HCT116 (cell line): ENCODE data around the gene GP2.

ENCODE experiments used
- CEBPB ChIP-seq: IDR thresholded peaks from 2 replicates; pipeline ENCODE4 v1.6.1; 2012; ENCODE audit warnings: low read depth
- EGR1 ChIP-seq: IDR thresholded peaks from 2 replicates; pipeline ENCODE4 v1.6.1; 2012; ENCODE audit warnings: low read depth
- EZH2phosphoT487 ChIP-seq: fragments of 200-600 bp; IDR thresholded peaks from 2 replicates; pipeline ENCODE4 v1.6.1; 2018; ENCODE audit warnings: antibody characterized with exemption, borderline replicate concordance
- POLR2A ChIP-seq: IDR thresholded peaks from 2 replicates; pipeline ENCODE4 v1.7.0; 2011; ENCODE audit warnings: borderline replicate concordance; ENCODE audit not compliant: insufficient read depth, insufficient read length; ENCODE audit errors: extremely low read depth
- POLR2AphosphoS5 ChIP-seq: IDR thresholded peaks from 2 replicates; pipeline ENCODE4 v1.6.1; 2011; ENCODE audit warnings: mild to moderate bottlenecking, low read depth, low read length, moderate library complexity
- RAD21 ChIP-seq: IDR thresholded peaks from 2 replicates; pipeline ENCODE4 v1.6.1; 2012; ENCODE audit warnings: low read depth, mild to moderate bottlenecking
- REST ChIP-seq: IDR thresholded peaks from 2 replicates; pipeline ENCODE4 v1.6.1; 2012; ENCODE audit warnings: low read depth
- TCF7L2 ChIP-seq: IDR thresholded peaks from 2 replicates; pipeline ENCODE4 v1.7.0; 2011; ENCODE audit warnings: borderline replicate concordance, inconsistent platforms; ENCODE audit not compliant: insufficient read depth, insufficient read length; ENCODE audit errors: extremely low read depth
- YY1 ChIP-seq: IDR thresholded peaks from 2 replicates; pipeline ENCODE4 v1.6.1; 2011; ENCODE audit warnings: low read length, low read depth, moderate library complexity, mild to moderate bottlenecking; ENCODE audit not compliant: insufficient replicate concordance; ENCODE audit errors: extremely low read depth
- ZFX ChIP-seq: fragments of 450-650 bp; IDR thresholded peaks from 2 replicates; pipeline ENCODE4 v1.6.1; 2017
- TF ChIP-seq, protein P1 (sequence below), 3 experiments: fragments of 200-600 bp in 1 of 3; sonication (generic) in 1 of 3; IDR thresholded peaks in 2 of 3; conservative IDR thresholded peaks in 1 of 3; 2 replicates each; pipeline ENCODE4 v1.5.1; 2012 to 2017; ENCODE audit warnings: low read depth in 2 of 3, low read length in 2 of 3, antibody characterized with exemption in 1 of 3, borderline replicate concordance in 1 of 3, control low read depth in 1 of 3, mild to moderate bottlenecking in 1 of 3, mixed read lengths in 1 of 3, mixed run types in 1 of 3, moderate library complexity in 1 of 3; ENCODE audit not compliant: insufficient read depth in 1 of 3
- TF ChIP-seq, protein P2 (sequence below): IDR thresholded peaks from 2 replicates; pipeline ENCODE4 v1.6.1; 2012

GRCh38 chr16:20363191-20363590 lies 35.9 kb upstream of the GP2 start:
- TF ChIP-seq, protein P1, sequence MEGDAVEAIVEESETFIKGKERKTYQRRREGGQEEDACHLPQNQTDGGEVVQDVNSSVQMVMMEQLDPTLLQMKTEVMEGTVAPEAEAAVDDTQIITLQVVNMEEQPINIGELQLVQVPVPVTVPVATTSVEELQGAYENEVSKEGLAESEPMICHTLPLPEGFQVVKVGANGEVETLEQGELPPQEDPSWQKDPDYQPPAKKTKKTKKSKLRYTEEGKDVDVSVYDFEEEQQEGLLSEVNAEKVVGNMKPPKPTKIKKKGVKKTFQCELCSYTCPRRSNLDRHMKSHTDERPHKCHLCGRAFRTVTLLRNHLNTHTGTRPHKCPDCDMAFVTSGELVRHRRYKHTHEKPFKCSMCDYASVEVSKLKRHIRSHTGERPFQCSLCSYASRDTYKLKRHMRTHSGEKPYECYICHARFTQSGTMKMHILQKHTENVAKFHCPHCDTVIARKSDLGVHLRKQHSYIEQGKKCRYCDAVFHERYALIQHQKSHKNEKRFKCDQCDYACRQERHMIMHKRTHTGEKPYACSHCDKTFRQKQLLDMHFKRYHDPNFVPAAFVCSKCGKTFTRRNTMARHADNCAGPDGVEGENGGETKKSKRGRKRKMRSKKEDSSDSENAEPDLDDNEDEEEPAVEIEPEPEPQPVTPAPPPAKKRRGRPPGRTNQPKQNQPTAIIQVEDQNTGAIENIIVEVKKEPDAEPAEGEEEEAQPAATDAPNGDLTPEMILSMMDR (IDR thresholded peaks at IDR 0.05 in 2 of 3, conservative IDR thresholded peaks at IDR 0.05 in 1 of 3; ENCODE audit: borderline replicate concordance in 1 of 3, insufficient read depth in 1 of 3, low read depth in 2 of 3, low read length in 2 of 3), result no peak
- no peak for TF ChIP-seq POLR2AphosphoS5
- TF ChIP-seq ZFX, result no peak
- no peak for TF ChIP-seq REST
- TF ChIP-seq EZH2phosphoT487, result no peak
- no peak for TF ChIP-seq EGR1
- no peak for TF ChIP-seq TCF7L2
- no peak for TF ChIP-seq POLR2A
- TF ChIP-seq RAD21, result no peak
- no peak for TF ChIP-seq YY1
- TF ChIP-seq CEBPB, result no peak
- TF ChIP-seq, protein P2, sequence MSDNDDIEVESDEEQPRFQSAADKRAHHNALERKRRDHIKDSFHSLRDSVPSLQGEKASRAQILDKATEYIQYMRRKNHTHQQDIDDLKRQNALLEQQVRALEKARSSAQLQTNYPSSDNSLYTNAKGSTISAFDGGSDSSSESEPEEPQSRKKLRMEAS, result no peak
